Middle frontal gyrus (tissue), 1 donor: ENCODE results near the gene ANKRD62.
"Not testable (repeated sequence)": the region's sequence is repeated elsewhere in the genome, so short reads cannot be mapped to it uniquely, and the experiment has no call there.

ENCODE experiments used
- DNase-seq: peaks from one replicate; pipeline ENCODE4 v3.0.0-alpha.2; 2015; ENCODE audit warnings: low spot score; ENCODE audit errors: extremely low spot score

Gene ANKRD62

GRCh38 chr18:12065397-12065796 lies 28.2 kb upstream of the ANKRD62 start:
- DNase-seq: no peak

- no peak for DNase-seq
Observed at GRCh38 chr18:12066910-12067511, 26.6 kb upstream of the ANKRD62 start.

- no peak for DNase-seq
Observed at GRCh38 chr18:12067671-12068070, 26.0 kb upstream of the ANKRD62 start.

- DNase-seq: not testable (repeated sequence)
Observed at GRCh38 chr18:12068316-12068949, 25.2 kb upstream of the ANKRD62 start.

GRCh38 chr18:12068950-12069320 lies 24.7 kb upstream of the ANKRD62 start:
- DNase-seq: no peak

GRCh38 chr18:12071066-12071465 lies 22.6 kb upstream of the ANKRD62 start:
- not testable (repeated sequence) for DNase-seq

GRCh38 chr18:12072996-12073395 lies 20.6 kb upstream of the ANKRD62 start:
- no peak for DNase-seq

- DNase-seq: no peak
Observed at GRCh38 chr18:12074736-12075135, 18.9 kb upstream of the ANKRD62 start.

GRCh38 chr18:12076424-12077140 lies 17.1 kb upstream of the ANKRD62 start:
- no peak for DNase-seq

- DNase-seq: not testable (repeated sequence)
Observed at GRCh38 chr18:12077994-12078393, 15.6 kb upstream of the ANKRD62 start.

- DNase-seq: no peak
Observed at GRCh38 chr18:12079491-12080237, 14.0 kb upstream of the ANKRD62 start.

- DNase-seq: no peak
Observed at GRCh38 chr18:12085136-12085535, 8.5 kb upstream of the ANKRD62 start.

GRCh38 chr18:12085786-12086185 lies 7.9 kb upstream of the ANKRD62 start:
- DNase-seq: no peak

GRCh38 chr18:12086249-12086648 lies 7.4 kb upstream of the ANKRD62 start:
- no peak for DNase-seq

- no peak for DNase-seq
Observed at GRCh38 chr18:12086677-12087470, 6.8 kb upstream of the ANKRD62 start.

- no peak for DNase-seq
Observed at GRCh38 chr18:12087471-12088025, 6.1 kb upstream of the ANKRD62 start.

- no peak for DNase-seq
Observed at GRCh38 chr18:12088096-12088495, 5.5 kb upstream of the ANKRD62 start.

GRCh38 chr18:12088731-12089375 lies 4.8 kb upstream of the ANKRD62 start:
- no peak for DNase-seq

GRCh38 chr18:12091538-12092141 lies 2.0 kb upstream of the ANKRD62 start:
- DNase-seq: no peak
